IMR-90 (cell line): ENCODE data around the gene MRGPRE. TPM values are rescaled to one million over a fixed set of nuclear protein-coding genes. Genes with fewer than 3 reads are reported as not detected.

ENCODE experiments used
- ATAC-seq: fragments of 200-7000 bp; cut with Tn5 transposase; 2 replicates; pipeline ENCODE4 v1.9.1; 2020; ENCODE audit warnings: low read depth, mild to moderate bottlenecking, moderate library complexity
- BruUV-seq: library from RNA; stranded (reverse); fragments of 400-500 nt; replicated peaks from 2 replicates; lab custom pipeline; 2021; lab: Mats Ljungman, UMichigan
- CTCF ChIA-PET: fragments of 300-600 bp; formaldehyde crosslinking; extraction: SDS; loops from one replicate; lab custom pipeline; 2021; ENCODE audit warnings: antibody characterized with exemption; lab: Yijun Ruan, JAX
- POLR2A ChIA-PET: fragments of 300-600 bp; sonication (Branson Sonifier 250); formaldehyde crosslinking; loops from one replicate; lab custom pipeline; 2022; ENCODE audit warnings: antibody characterized with exemption; ENCODE audit not compliant: unreplicated experiment; lab: Charles Lee
- DNase-seq: peaks from one replicate; pipeline ENCODE4 v3.0.0; 2013
- H2AFZ ChIP-seq: replicated peaks from 2 replicates; pipeline ENCODE3; 2013; ENCODE audit warnings: low read length, mild to moderate bottlenecking; ENCODE audit not compliant: poor library complexity
- H2AK5ac ChIP-seq: 2 replicates; pipeline ENCODE4 v1.6.1; 2013; ENCODE audit warnings: low read depth, low read length, inconsistent platforms
- H2AK9ac ChIP-seq: replicated peaks from 2 replicates; pipeline ENCODE3; 2013; ENCODE audit warnings: mild to moderate bottlenecking, low read depth, low read length, moderate library complexity; ENCODE audit not compliant: poor library complexity
- H2BK120ac ChIP-seq: 2 replicates; pipeline ENCODE4 v1.6.1; 2013; ENCODE audit warnings: low read depth, low read length, inconsistent platforms
- H2BK15ac ChIP-seq: 3 replicates; pipeline ENCODE4 v1.6.1; 2013; ENCODE audit warnings: low read depth, low read length, inconsistent platforms
- H2BK20ac ChIP-seq: 2 replicates; pipeline ENCODE4 v1.6.1; 2013; ENCODE audit warnings: low read depth, mild to moderate bottlenecking, inconsistent platforms, low read length, moderate library complexity
- H2BK5ac ChIP-seq: 2 replicates; pipeline ENCODE4 v1.6.1; 2013; ENCODE audit warnings: mild to moderate bottlenecking, low read depth, low read length, inconsistent platforms; ENCODE audit not compliant: poor library complexity, severe bottlenecking
- H3K14ac ChIP-seq: replicated peaks from 2 replicates; pipeline ENCODE4 v1.6.1; 2013; ENCODE audit warnings: low read depth, low read length, inconsistent platforms
- H3K18ac ChIP-seq: 2 replicates; pipeline ENCODE4 v1.6.1; 2013; ENCODE audit warnings: low read depth, low read length, control low read depth
- H3K23ac ChIP-seq: 2 replicates; pipeline ENCODE4 v1.6.1; 2013; ENCODE audit warnings: low read depth, low read length, inconsistent platforms
- H3K27ac ChIP-seq: 2 replicates; pipeline ENCODE4 v1.5.1; 2013; ENCODE audit warnings: mild to moderate bottlenecking, control low read depth, low read length; ENCODE audit not compliant: insufficient read depth
- H3K27me3 ChIP-seq: 2 replicates; pipeline ENCODE4 v1.6.1; 2013; ENCODE audit warnings: low read length; ENCODE audit not compliant: control insufficient read depth, insufficient read depth
- H3K36me3 ChIP-seq: 2 replicates; pipeline ENCODE4 v1.6.1; 2013; ENCODE audit warnings: low read length, mixed read lengths; ENCODE audit not compliant: control insufficient read depth, insufficient read depth
- H3K4ac ChIP-seq: 2 replicates; pipeline ENCODE4 v1.6.1; 2013; ENCODE audit warnings: low read depth, low read length, inconsistent platforms
- H3K4me1 ChIP-seq: 2 replicates; pipeline ENCODE4 v1.6.1; 2013; ENCODE audit warnings: low read length, mixed read lengths; ENCODE audit not compliant: control insufficient read depth, insufficient read depth
- H3K4me2 ChIP-seq: 2 replicates; pipeline ENCODE4 v1.6.1; 2013; ENCODE audit warnings: low read depth, mild to moderate bottlenecking, control low read depth, low read length, moderate library complexity
- H3K4me3 ChIP-seq: 2 replicates; pipeline ENCODE4 v1.5.1; 2013; ENCODE audit warnings: low read depth, mild to moderate bottlenecking, control low read depth, low read length, moderate library complexity; ENCODE audit not compliant: insufficient read depth
- H3K56ac ChIP-seq: 2 replicates; pipeline ENCODE4 v1.6.1; 2013; ENCODE audit warnings: low read length, inconsistent platforms; ENCODE audit not compliant: insufficient read depth; ENCODE audit errors: extremely low read depth
- H3K79me1 ChIP-seq, 2 experiments: 2 replicates each; pipeline ENCODE4 v1.6.1; 2013; ENCODE audit warnings: low read length in 2 of 2, inconsistent platforms in 1 of 2, low read depth in 1 of 2
- H3K9ac ChIP-seq: 2 replicates; pipeline ENCODE4 v1.6.1; 2013; ENCODE audit warnings: low read depth, low read length, control low read depth
- H3K9me1 ChIP-seq: 2 replicates; pipeline ENCODE4 v1.6.1; 2013; ENCODE audit warnings: low read length, inconsistent platforms; ENCODE audit not compliant: insufficient read depth
- H3K9me3 ChIP-seq: 2 replicates; pipeline ENCODE4 v1.6.1; 2013; ENCODE audit warnings: low read length; ENCODE audit not compliant: control insufficient read depth, insufficient read depth
- H4K20me1 ChIP-seq: 2 replicates; pipeline ENCODE4 v1.6.1; 2013; ENCODE audit warnings: low read length, inconsistent platforms; ENCODE audit not compliant: insufficient read depth
- H4K5ac ChIP-seq: 2 replicates; pipeline ENCODE4 v1.6.1; 2013; ENCODE audit warnings: mild to moderate bottlenecking, low read depth, low read length, control low read depth
- H4K8ac ChIP-seq, 2 experiments: 2 replicates each; pipeline ENCODE4 v1.6.1; 2013; ENCODE audit warnings: low read depth in 2 of 2, low read length in 2 of 2, control low read depth in 1 of 2, inconsistent platforms in 1 of 2
- H4K91ac ChIP-seq: 2 replicates; pipeline ENCODE4 v1.6.1; 2013; ENCODE audit warnings: low read depth, low read length, inconsistent platforms; ENCODE audit not compliant: insufficient read depth
- CEBPB ChIP-seq: IDR thresholded peaks from 2 replicates; pipeline ENCODE4 v1.6.1; 2012; ENCODE audit warnings: low read depth, low read length, improper control_type of control experiment
- CHD1 ChIP-seq: IDR thresholded peaks from 2 replicates; pipeline ENCODE4 v1.6.1; 2012; ENCODE audit warnings: low read depth, low read length, improper control_type of control experiment
- ELK1 ChIP-seq: fragments of 150-350 bp; IDR thresholded peaks from 2 replicates; pipeline ENCODE4 v1.6.1; 2016; ENCODE audit warnings: low read depth, mild to moderate bottlenecking, low read length, moderate library complexity, borderline replicate concordance
- MAZ ChIP-seq: IDR thresholded peaks from 2 replicates; pipeline ENCODE4 v1.6.1; 2012; ENCODE audit warnings: low read depth, mild to moderate bottlenecking, low read length, improper control_type of control experiment, moderate library complexity, borderline replicate concordance
- MXI1 ChIP-seq: IDR thresholded peaks from 2 replicates; pipeline ENCODE4 v1.6.1; 2012; ENCODE audit warnings: low read depth, mild to moderate bottlenecking, low read length, moderate library complexity, borderline replicate concordance
- RFX5 ChIP-seq: IDR thresholded peaks from 2 replicates; pipeline ENCODE4 v1.8.0; 2012; ENCODE audit warnings: low read depth, mild to moderate bottlenecking, low read length, moderate library complexity
- WGBS, 2 experiments: methylation state at CpG; one replicate each; pipeline versions ENCODE4 v1.1.5 to v1.1.7; 2013; ENCODE audit warnings: missing lambda C conversion rate in 2 of 2; ENCODE audit not compliant: insufficient read length in 1 of 2; ENCODE audit errors: extremely low coverage in 2 of 2; 5-methylcytosine and 5-hydroxymethylcytosine counted together
- dilution Hi-C: fragments of 300-500 bp; cut with HindIII; formaldehyde crosslinking; loops from one replicate; pipeline ENCODE4 v1.14.3; 2018; ENCODE audit warnings: low sequenced_read_pairs; ENCODE audit not compliant: unreplicated experiment
- in situ Hi-C: fragments of 300-500 bp; cut with MboI; formaldehyde crosslinking; loops from 3 replicates; pipeline ENCODE4 v1.14.3; 2019; ENCODE audit warnings: low sequenced_read_pairs, inconsistent platforms, mixed read lengths
- intact Hi-C: fragments of 100-400 bp; cut with micrococcal nuclease; formaldehyde crosslinking; loops from 2 replicates; pipeline ENCODE4 v1.10.0; 2022
- polyA plus RNA-seq, 3 experiments: library from polyadenylated mRNA; depleted of rRNA; stranded (reverse); fragments of >200 nt; gene quantifications; 2 replicates each; pipeline ENCODE4 v1.2.3, GENCODE V29; 2012; ENCODE audit warnings: low replicate concordance in 1 of 3
- total RNA-seq: library from RNA; depleted of rRNA; stranded (reverse); fragments of >200 nt; gene quantifications from 2 replicates; pipeline ENCODE4 v1.2.3, GENCODE V29; 2012

MRGPRE gene
- total and polyA plus RNA-seq, 2 of the 4 experiments (the other 2 are of a cell fraction): not detected

GRCh38 chr11:3215346-3216026 lies 16.7 kb downstream of the MRGPRE start:
- H3K56ac ChIP-seq: no peak overlapping the region
- DNase-seq (no peak), ATAC-seq (no peak)
- no peak overlapping the region for H2AFZ ChIP-seq
- CTCF ChIA-PET: interaction anchor here (1.2 kb wide), 1 partner anchor 28 kb away, joined by 4 read pairs; no protein-coding TSS in a partner anchor
- no peaks in the 10 kb centered on the region for H4K20me1 ChIP-seq
- H2BK120ac ChIP-seq: no peak overlapping the region
- intact Hi-C loops (loop anchor here (5.0 kb wide), 1 partner anchor 163 kb away; no protein-coding TSS in a partner anchor), in situ Hi-C loops (no loop called here), dilution Hi-C loops (no loop called here)
- no peak overlapping the region for H2AK9ac ChIP-seq
- H3K9me3 ChIP-seq: peaks cover 7% of the 10 kb centered on the region
- no peak overlapping the region for H3K18ac ChIP-seq
- POLR2A ChIA-PET: no interaction called here
- H2AK5ac ChIP-seq: no peak overlapping the region
- H3K23ac ChIP-seq: no peak overlapping the region
- no peaks in the 10 kb centered on the region for H3K4me1 ChIP-seq
- no peak overlapping the region for H2BK20ac ChIP-seq
- WGBS, 2 experiments: 78% methylated on average over 6 of the region's 17 CpGs; no CpG with 5 or more reads in 1 of the 2 experiments
- TF ChIP-seq RFX5 (no peak), CHD1 (no peak), MXI1 (no peak), MAZ (no peak), ELK1 (no peak), CEBPB (no peak)
- H3K9ac ChIP-seq: no peak overlapping the region
- no TSS peak for BruUV-seq
- peaks cover 41% of the 10 kb centered on the region for H3K27me3 ChIP-seq
- no peak overlapping the region for H3K4me2 ChIP-seq
- no peaks in the 10 kb centered on the region for H3K9me1 ChIP-seq
- H2BK5ac ChIP-seq: no peak overlapping the region
- H3K79me1 ChIP-seq: no peaks in the 10 kb centered on the region
- no peak overlapping the region for H3K4ac ChIP-seq
- no peak overlapping the region for H4K8ac ChIP-seq
- no peak overlapping the region for H3K14ac ChIP-seq
- no peak overlapping the region for H4K91ac ChIP-seq
- no peak overlapping the region for H3K27ac ChIP-seq
- no peak overlapping the region for H4K5ac ChIP-seq
- H3K4me3 ChIP-seq: no peak overlapping the region
- no peak overlapping the region for H2BK15ac ChIP-seq
- no peaks in the 10 kb centered on the region for H3K36me3 ChIP-seq
